NCI-H2196 (cell line): Measurements from ENCODE around the gene PPP1CA.

Experiments
- DNase-seq: peaks from one replicate; lab custom pipeline; 2025; ENCODE audit not compliant: unreplicated experiment; lab: John Stamatoyannopoulos, UW

PPP1CA gene

DNA sequence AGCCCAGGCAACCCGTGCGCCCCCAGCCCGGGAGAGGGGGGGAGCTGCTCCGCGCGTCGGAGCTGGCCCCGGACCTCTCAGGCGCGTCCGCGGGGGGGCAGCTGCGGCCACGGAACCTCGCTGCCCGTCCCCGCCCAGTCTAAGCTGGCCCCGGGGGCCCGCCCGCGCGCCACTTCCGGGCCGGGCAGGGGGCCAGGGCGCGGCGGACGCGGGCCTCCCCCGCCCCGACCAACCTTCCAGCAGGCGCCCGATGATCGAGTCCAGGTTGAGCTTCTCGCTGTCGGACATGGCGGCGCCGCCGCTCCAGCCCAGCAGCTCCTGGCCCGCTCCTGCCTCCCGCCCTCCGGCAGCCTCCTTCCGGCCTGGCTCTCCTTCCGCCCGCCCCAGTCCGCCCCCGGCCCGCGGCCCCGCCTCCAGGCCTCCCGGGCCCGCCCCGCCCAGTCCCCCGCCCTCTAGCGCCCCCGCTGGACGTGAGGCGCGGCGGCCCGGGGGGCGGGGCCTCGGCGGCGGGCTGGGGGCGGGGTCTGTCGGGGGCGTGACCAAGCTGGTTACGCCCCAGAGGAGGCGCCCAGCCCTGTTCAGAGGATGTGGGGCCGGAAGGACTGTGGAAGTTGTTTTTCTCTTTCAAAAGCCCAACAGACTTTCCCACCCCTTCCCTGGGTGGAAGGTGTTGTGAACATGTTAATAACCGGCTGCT lies at the start of gene PPP1CA:
Gene PPP1CA, minus strand, starts transcription at position 364 of the 697 bp plus-strand sequence. Its CDS starts 76 bp downstream, at position 288.
- DNase-seq = peak; percentile 90

DNA sequence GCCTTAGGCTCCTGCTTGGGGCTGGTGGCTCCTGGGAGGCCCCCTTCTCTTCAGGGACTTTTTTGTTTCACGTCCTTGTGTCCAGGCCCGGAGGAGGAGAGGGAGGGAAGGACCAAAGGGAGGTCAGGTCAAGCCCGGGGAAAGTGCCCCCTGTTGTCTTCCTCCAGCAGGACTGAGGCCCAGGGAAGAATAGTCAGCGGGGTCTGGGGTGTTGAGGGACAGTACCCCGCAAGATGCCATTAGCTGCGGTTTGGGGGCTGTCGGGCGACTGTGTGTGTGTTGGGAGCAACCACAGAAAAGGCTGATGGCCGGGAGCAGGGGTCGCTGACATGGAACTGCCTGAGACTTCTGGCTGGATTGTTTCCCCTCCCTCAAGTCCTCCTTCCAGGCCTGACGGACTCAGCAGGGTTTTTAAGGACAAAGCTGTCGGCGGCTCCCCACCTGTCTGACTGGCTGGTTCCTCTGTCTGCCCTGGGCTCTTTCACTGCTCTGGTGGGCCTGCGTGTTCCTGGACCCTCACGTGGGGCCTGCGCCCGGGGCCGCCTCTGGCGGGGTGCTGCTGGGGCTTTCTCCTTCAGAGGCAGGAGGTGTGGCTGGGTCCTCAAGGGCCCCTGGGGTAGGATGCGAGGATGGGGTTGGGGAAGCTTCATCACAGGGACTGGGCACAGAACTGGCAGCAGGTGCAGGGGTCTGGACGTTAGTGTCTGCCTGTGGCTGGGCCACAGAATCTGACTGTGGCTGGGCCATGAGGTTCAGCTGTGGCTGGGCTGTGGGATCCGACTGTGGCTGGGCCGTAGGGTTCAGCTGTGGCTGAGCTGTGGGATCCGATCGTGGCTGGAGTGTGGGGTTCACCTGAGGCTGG lies 49.4 kb upstream of the PPP1CA start:
- DNase-seq = no peak

DNA sequence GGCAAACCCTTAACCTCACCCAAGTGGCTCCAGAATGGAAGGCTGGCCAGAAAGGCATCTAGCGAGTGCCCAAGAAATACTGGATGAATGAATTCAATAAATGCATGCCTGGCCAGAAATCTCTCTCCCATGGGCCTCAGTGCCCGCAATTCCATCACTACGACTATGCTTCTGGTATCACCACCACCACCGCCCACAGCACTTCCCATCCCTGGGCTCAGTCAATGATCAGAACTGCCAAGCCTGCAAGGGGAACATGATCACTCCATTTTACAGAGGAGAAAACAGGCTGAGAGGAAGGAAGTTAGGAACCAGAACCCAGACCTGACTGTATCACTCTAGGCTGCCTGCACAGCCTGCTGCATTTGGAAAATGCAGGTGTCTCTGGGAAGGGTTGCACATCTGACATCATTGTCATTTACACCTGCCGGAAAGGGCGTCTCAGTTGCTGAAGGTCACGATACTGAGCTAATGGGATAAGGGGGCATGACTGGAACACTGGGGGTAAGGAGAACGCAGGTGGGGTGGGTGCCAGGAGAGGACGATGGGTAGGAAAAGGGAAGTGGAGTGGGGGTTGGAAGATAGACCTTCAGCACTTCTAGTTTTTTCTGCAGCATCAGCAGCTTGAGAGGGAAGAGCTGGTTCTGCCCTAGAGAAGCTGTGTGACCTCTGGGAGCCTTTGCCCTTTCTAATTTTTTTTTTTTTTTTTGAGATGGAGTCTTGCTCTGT lies 47.6 kb upstream of the PPP1CA start:
- no peak for DNase-seq

DNA sequence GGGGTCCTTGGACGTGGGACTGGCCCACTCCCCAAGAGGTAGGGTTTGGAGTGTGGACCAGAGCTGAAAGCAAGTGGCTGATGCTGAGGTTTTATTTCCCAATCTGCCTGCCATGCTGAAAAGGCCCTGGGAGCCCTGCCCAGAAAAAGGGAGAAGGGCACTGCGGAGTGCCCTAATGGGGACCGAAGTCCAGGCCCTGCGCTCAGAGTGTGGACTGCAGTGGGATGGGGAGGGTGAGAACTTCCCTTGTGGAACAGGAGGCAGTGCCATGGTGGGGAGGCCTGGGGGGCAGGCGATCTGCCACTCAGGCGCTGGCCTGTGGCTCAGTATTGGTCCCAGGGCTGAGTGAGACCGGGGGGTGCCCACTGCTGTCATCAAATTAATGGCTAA lies 46.6 kb upstream of the PPP1CA start:
- no peak for DNase-seq

DNA sequence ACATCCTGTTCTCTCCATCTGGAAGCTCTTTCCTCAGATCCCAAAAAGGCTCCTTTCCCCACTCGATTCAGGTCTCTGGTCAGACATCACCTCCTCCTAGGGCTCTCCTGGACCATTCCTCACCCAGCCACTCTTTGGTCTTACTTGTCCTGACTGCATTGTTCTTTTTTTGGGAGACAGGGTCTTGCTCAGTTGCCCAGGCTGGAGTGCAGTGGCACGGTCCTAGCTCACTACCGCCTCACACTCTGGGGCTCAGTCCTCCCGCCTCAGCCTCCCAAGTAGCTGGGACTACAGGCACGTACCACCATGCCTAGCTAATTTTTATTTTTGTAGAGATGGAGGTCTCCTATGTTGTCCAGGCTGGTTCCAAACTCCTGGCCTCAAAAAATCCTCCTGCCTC lies 43.9 kb upstream of the PPP1CA start:
- DNase-seq = no peak

DNA sequence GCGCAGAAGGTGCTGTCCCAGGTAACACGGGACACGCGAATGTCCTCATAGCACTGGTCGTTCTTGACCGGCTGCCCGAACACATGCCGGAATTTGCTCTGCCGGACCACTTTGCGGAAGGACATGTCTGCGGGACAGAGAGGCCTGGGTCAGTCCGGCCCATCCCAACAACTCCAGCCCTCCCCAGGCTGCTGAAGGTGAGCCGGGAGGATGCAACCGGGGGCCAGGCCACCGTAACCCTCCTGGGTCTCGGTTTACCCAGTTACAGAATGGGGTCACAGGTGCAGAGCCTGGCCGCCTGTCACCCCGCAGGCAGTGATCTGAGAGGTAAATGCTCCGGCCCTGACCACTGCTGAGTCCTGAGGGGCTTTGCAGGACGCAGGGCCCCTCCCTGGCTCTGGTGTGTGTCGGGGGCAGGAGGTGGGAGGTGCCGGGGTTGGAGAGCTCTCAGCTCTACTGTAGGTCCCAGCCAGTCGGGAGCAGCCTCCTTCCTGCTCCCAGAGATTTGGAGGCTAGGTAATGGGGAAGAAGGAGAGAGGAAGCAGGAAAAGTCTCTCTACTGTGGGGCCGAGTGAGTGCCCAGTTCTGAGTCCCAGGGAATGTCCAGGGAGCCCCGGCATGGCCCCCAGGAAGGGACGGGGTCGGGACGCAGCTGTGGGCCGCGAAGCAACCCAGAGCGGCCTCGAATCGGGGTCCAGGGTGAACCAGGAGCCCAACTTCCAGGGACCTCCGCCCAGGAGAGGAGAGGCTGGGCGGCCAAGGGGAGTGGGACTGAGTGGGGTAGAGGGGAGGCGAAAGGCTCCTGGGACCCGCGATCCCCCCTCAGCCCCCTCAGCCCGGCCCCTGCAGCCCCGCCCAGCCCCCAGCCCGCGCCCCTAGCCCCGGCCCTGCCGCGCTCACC lies 41.1 kb upstream of the PPP1CA start:
- no peak for DNase-seq

DNA sequence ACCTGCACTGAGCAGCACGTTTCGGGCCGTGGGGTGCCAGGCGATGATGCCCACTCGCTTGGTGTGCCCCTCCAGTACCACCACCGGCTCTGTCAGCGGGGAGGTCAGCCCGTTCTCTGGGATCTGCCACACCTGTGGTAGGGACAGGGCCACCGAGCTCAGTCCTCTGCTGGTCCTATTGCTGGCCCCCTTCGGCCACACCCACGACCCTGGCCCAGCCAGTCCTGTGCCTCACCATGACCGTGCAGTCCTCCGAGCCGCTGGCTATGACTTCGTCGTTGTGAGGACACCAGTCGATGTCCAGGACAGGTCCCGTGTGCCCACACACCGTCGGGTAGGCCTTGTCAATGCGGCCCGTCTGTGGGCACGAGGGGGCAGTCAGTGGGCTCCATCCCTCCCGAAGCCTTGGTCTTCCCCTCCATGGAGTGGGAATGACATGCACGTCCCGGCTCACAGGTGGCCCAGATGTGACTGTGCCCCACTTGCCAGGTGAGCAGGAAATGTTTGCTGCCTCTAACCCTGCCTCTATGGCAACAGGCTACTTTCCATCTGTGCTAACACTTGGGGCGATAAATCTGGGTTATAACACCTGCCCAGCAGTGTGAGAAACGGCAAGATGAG lies 40.2 kb upstream of the PPP1CA start:
- no peak for DNase-seq

DNA sequence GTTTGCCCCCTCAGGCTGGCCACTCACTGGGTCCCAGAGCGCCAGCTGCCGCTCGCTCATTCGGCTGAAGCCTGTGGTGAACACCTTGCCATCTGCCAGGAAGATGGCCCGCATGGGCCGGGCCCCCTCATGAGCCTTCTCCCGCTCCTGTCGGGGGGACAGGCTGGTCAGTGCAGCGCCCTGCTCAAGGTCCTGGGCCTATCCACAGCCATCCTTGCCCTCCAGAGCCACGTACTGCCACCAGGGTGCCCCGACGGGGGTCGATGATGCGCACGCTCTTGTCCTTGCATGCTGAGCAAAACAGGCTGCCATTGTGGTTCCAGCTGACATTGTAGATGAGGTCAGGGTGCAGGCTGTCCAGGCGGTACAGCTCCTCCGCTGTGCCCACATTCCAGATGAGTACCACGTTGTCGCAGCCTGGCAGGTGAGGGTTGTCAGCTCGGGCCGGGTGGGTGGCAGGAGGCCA lies 39.5 kb upstream of the PPP1CA start:
- no peak for DNase-seq

DNA sequence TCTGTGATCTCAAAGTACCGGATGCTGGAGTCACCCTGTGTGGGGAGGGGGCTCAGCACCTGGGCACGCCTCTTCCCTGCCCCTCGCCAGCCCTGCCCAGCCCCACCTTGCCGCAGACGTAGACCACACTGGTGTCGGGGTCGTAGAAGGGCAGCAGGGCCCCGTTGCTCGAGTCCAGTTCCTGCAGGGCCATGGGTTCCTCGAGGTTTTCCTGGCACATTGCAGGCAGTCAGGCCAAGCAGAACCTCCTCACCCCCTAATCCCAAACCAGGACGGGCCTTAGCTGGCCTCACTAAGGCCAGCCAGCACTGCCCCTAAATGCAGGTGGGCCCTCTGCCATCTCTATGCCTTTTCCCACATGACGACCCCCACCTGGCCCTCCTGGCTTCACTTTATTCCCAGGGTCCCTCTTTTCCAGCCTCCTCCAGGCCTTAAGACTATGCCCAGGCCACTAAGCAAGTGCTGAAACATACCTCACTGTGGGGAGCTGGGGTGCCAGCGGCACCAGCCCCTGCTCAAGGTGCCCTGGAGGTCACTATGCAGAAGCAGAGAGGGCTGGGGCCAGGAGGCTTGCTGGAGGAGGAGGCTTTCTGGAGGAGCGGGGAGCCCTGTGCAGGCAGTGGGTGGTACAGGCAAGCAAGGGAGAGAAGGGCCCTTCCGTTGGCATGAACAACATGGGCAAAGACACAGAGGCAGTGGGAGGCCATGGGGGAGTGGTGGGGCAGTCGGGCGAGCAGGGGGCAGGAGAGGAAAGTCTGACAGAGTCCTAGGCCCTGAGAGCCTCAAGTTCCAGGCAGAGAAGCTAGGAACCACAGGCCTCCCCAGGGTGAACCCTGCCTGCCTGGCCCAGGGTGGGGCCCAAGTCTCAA lies 38.8 kb upstream of the PPP1CA start:
- no peak for DNase-seq

DNA sequence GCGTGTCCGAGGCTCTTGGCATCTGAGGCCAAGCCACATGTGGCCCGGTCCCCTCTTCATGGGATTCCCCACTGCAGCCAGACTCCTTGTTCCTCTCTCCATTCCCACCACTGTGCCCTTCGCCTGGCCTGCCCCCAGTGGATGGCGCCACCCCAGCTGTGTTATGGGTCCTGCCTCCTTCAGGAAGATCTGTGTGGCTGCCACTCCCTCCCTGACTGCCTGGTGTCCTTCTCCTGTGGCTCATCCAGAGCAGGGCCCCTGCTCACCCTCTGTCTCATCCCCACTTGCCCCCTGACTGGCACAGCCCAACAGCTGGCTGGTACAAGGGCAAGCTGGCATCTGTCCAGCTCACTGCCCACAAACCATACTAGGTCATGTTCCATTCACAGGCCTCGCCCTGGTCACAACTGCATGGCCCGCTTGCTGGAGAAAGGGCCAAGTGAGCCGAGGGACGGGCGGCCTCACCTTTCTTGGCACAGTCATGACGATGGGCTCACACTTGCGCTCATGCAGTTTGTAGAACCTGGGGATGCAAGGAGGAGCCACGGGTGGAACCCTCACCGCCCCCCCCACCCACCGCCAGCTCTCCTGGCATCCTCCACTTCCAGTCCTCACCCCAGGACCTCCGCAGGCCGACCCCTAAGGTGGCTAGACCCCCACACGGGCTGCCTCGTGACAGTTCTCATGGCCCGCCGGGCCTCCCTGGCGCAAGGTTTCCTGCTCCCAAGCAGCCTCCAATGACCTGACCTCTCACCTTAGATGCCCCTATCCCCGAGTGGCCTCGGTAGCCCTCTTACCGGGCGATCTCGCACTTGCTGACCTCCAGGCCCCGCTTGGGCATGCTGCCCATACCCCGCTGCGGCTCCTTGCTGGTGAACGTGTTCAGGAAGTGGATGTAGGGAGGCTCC lies 37.9 kb upstream of the PPP1CA start:
- peak; percentile 57 for DNase-seq

DNA sequence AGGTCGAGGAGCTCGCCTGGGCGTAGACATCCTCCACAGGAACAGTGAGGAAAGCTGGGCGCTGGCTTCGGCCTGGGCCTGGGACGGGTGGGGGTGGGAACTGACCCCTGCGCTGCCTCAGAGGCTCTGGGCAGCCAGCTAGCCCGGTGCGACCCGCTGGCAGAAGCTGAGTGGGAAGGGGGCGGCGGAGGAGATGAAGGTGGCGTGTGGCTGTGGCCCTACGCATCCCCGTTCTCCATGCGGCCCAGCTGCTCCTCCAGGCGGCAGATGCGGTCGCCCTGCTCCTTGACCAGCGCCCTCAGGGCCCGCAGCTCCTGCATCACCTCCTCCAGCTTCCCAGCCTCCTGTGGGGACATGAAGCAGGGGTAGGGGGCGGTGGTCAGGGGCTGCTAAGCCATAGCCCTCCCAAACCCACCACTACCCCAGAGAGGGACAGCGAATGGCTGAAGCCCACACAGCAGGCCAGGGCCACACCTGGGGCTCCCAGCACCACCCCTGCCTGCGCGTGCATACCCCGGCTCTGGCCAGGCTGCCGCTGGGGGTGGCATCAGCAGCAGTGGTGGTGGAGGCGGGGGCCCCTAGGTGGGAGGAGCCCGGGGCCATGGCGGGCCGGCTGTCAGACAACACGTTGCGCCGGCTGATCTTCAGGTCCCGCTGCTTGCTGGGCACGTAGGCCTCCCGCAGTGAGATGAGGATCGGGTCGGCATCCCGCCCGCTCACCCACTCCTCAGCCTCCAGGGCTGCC lies 36.7 kb upstream of the PPP1CA start:
- no peak for DNase-seq

DNA sequence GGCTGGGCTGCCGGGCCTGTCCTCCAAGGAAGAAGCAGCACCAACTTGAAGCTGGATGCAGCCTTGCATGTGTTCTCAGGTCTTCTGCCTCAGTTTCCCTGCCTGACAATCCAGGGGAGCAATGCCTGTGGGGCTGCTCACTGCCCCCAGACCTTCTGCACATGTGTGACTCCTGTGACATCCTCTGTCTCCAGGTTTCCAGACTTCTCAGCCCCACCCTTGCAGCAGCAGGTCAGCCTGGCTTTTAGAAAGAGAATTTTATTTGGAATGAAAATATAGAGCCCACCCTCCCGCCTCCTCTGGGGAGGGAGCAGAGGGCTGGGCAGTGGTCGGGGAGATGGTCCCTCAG lies 36.1 kb upstream of the PPP1CA start:
- no peak for DNase-seq

DNA sequence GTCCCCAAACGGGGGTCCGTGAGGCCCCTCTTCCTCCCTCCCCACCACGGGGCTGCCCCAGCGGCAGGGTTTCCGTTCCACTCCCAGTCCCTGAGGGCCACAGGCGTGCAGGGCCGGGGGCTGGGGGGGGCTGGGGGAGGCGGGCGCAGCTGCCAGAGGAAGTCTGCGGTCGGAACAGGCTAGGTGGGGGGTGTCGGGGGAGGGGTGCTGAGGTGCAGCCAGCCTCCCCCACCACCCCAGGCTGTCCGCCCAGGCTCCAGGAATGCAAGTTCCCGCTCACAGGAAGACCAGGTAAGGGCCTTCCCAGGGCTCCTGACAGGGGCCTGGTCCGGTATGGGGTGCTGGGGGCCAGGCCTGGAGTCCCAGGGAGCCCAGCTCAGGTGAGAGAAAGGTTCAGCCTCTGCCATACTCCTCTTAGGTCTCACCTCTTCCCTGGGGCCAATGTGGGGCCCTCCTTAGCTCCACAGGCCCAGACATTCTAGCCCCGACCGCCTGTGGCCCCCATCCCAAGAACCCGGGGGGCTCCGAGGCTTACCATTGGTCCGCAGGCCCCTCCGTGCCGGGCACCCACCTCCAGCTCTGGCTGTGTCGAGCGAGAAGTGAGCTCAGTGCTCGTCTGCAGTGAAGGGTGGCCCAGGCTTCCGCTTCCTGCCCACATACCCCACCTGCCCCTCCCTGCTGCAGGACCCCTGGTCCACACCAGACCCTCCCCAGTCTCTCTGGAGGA lies 35.6 kb upstream of the PPP1CA start, which contains the start of gene PTPRCAP:
Gene PTPRCAP, minus strand, starts transcription at position 601 of the 727 bp plus-strand sequence. Its CDS starts 63 bp downstream, at position 538.
- no peak for DNase-seq

DNA sequence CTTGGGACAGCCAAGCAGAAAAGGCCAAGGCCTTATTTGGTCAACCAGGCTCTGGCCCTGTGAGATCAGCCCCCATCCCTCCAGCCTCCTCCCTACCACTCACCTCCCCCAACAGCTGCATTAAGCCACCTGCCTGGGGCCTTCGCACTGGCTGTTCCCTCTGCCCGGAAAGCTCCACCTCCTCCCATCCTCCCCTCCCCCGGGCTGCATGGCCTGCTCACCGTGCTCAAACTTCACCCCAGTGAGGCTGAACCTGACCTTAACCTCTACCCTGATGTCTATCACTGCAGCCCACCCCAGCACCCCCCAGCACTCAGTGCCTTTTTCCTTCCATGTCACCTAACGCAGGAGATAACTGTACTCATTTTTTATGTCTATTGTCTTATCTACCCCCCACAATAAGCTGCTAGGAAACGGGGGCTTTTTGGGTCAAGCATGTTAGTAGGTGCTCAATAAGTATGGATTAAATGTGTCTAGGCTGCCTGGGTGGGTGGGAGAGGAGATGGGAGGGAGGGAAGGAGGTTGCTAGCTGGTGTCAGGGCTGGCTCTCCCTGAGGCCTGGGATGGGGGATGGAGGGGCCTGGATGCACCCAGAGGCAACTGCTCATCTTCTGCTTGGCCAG lies 34.9 kb upstream of the PPP1CA start:
- DNase-seq = no peak

DNA sequence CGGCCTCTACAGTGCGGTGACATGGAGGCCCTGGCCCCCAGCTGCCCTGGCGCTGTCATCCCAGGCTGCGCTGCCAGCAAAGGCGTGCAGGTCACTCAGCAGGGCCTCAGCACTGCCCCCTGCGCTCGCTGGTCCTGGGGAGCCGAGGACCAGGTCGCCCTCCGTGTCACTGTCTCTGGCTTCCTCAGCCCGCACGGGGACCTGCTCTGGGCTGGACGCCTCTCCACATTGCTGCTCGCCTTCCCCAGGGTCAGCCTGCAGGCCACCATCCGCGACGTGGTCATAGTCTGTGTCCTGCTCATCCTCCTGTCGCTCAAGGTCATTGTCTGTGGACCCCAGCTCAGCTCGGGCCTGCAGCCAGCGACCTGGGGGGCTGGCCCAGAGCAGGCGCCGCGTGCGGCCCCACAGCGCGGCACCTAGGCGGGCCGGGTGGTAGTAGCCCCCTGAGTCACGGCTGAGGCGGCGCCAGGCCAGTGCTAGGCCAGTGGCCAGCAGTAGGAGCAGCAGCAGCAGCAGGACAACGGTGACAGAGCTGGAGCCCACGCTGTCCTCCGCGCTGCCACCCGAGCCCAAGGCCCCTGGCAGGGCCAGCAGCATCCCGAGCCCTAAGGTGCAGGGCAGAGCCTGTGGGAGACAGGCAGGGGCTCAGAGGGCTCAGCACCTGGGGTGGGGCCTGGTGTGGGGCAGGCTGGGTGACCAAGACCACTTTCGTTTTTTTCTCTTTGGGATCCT lies 34.2 kb upstream of the PPP1CA start:
- DNase-seq = no peak
